OCI-LY7 (cell line): Measurements from ENCODE around the gene C11orf42.

Source experiments
- CTCF ChIP-seq: fragments of 200-600 bp; sonication (generic); conservative IDR thresholded peaks from 2 replicates; pipeline ENCODE4 v1.5.1; 2014; ENCODE audit warnings: mild to moderate bottlenecking, antibody characterized with exemption, low read length, moderate library complexity, mixed read lengths
- EZH2phosphoT487 ChIP-seq: fragments of 200-600 bp; sonication (generic); IDR thresholded peaks from 2 replicates; pipeline ENCODE4 v1.6.1; 2018; ENCODE audit warnings: low read depth, borderline replicate concordance, mild to moderate bottlenecking, mixed run types, antibody characterized with exemption, low read length, moderate library complexity, mixed read lengths

- no peak for TF ChIP-seq CTCF
- no peak for TF ChIP-seq EZH2phosphoT487
These were observed 29.2 kb downstream of the C11orf42 start, which contains the start of gene FHIP1B for GRCh38 chr11:6234387-6235107.
